Ascending aorta (tissue), 2 donors: ENCODE data around the gene KCND3. TPM values are rescaled to one million over a fixed set of nuclear protein-coding genes. Genes with fewer than 3 reads are reported as not detected.

Experiments used
- DNase-seq, 2 donors: peaks; one replicate each; pipeline ENCODE4 v3.0.0-alpha.2; 2019; ENCODE audit warnings: low spot score in 2 of 2
- H3K27ac ChIP-seq, 2 donors: fragments of 200-600 bp; sonication (generic); one replicate each; pipeline ENCODE4 v1.5.1; 2016 to 2017; ENCODE audit warnings: mild to moderate bottlenecking in 1 of 2
- H3K27me3 ChIP-seq: fragments of 200-600 bp; sonication (generic); one replicate; pipeline ENCODE4 v1.5.1; 2017
- H3K36me3 ChIP-seq, 2 donors: fragments of 200-600 bp; sonication (generic); one replicate each; pipeline ENCODE4 v1.5.1; 2016
- H3K4me1 ChIP-seq, 2 donors: fragments of 200-600 bp; sonication (generic); one replicate each; pipeline ENCODE4 v1.5.1; 2016 to 2017; ENCODE audit warnings: mild to moderate bottlenecking in 1 of 2
- H3K4me3 ChIP-seq, 2 donors: fragments of 200-600 bp; sonication (generic); one replicate each; pipeline ENCODE4 v1.5.1; 2016 to 2017; ENCODE audit warnings: mild to moderate bottlenecking in 1 of 2
- H3K9me3 ChIP-seq, 2 donors: fragments of 200-600 bp; sonication (generic); one replicate each; pipeline ENCODE4 v1.5.1; 2016
- CTCF ChIP-seq, 3 experiments: fragments of 200-600 bp in 2 of 3; fragments of 450-650 bp in 1 of 3; sonication (generic) in 2 of 3; IDR thresholded peaks; one replicate each; pipeline ENCODE4 v1.5.1; 2016 to 2019; ENCODE audit warnings: antibody characterized with exemption in 3 of 3, mild to moderate bottlenecking in 1 of 3, moderate library complexity in 1 of 3
- intact Hi-C: fragments of 100-400 bp; cut with DNase I; formaldehyde crosslinking; loops from one replicate; pipeline ENCODE4 v1.15.1; 2023
- total RNA-seq: library from RNA; depleted of rRNA; stranded (reverse); fragments of >200 nt; gene quantifications from one replicate; pipeline ENCODE4 v1.1.0, GENCODE V29; 2016

Gene KCND3
- total RNA-seq, 1 donor from 2014 or later, result 13.3 TPM

- H3K9me3 ChIP-seq, result no peaks in the 10 kb centered on the region
- H3K4me1 ChIP-seq, result peaks cover 0 to 16% of the 10 kb centered on the region in 2 donors
- peaks cover 0 to 2% of the 10 kb centered on the region in 2 donors for H3K36me3 ChIP-seq
- H3K4me3 ChIP-seq, result peak overlapping the region; percentile 80 to 96
- no peaks in the 10 kb centered on the region for H3K27me3 ChIP-seq
- DNase-seq, result no peak
- intact Hi-C loops, result loop anchor here (1.0 to 10.0 kb wide), 8 partner anchors 16 to 790 kb away; partner anchors contain the start of genes ATP5PB, CEPT1, DRAM2 and INKA2
- peak overlapping the region; percentile 90 to 95 for H3K27ac ChIP-seq
- no peak for TF ChIP-seq CTCF (IDR thresholded peaks at IDR 0.05)
These were observed 234.5 kb downstream of the KCND3 start for GRCh38 chr1:111754984-111755330.

GRCh38 chr1:111751906-111752575 lies 237.4 kb downstream of the KCND3 start:
- DNase-seq, result no peak
- Histone ChIP-seq H3K27ac (no peak overlapping the region), H3K4me3 (no peak overlapping the region), H3K4me1 (peaks cover 0 to 16% of the 10 kb centered on the region in 2 donors), H3K27me3 (no peaks in the 10 kb centered on the region), H3K9me3 (no peaks in the 10 kb centered on the region), H3K36me3 (no peaks in the 10 kb centered on the region)
- TF ChIP-seq CTCF (IDR thresholded peaks at IDR 0.05), result no peak
- intact Hi-C loops, result loop anchor here (10.0 kb wide), 2 partner anchors 607 to 793 kb away; partner anchors contain the start of genes CEPT1 and DRAM2

DNA sequence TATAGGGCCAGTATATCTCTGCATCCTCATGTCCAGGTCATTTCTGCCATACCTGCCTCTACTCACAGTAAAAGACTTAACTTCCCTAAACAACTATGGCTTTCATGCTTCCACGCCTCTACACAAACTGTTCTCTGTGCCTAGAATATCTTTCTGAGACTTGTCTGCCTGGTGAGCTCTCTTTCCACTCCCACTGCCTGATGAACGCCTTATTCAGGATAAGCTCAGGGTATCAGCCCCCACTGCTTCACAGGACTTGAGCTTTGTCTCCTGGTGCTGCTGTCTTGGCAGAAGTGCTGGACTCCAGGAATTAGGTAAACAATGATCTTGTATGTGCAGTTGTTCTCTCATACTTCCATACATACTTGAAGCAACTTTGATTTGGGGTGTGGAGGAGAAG lies 238.6 kb downstream of the KCND3 start:
- H3K27ac ChIP-seq, result no peak overlapping the region
- intact Hi-C loops, result loop anchor here (10.0 kb wide), 2 partner anchors 606 to 794 kb away; partner anchors contain the start of genes CEPT1 and DRAM2
- no peak for DNase-seq
- no peaks in the 10 kb centered on the region for H3K36me3 ChIP-seq
- peaks cover 0 to 8% of the 10 kb centered on the region in 2 donors for H3K4me1 ChIP-seq
- H3K9me3 ChIP-seq, result no peaks in the 10 kb centered on the region
- H3K27me3 ChIP-seq, result no peaks in the 10 kb centered on the region
- no peak overlapping the region for H3K4me3 ChIP-seq
- no peak for TF ChIP-seq CTCF (IDR thresholded peaks at IDR 0.05)

DNA sequence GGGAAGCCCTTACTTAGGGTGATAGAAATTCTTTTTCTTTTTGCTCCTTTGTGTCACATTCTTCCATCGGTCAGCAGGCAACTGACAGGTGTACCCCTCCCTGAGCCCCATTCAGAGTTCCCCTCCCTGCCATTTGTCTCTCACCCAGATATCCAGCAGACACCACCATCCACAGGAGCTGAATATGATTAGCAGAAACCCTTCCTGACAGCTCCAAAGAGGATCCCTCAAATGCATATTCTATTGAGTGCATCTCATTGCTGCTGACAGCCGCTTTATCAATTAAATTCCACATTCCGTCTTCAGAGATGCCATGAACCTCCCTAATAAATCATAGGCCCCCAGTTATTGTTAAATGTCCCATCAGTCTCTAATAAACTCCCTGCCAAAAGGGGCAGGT lies 239.8 kb downstream of the KCND3 start:
- Histone ChIP-seq H3K9me3 (no peaks in the 10 kb centered on the region), H3K36me3 (no peaks in the 10 kb centered on the region), H3K27ac (no peak overlapping the region), H3K4me3 (no peak overlapping the region), H3K27me3 (no peaks in the 10 kb centered on the region), H3K4me1 (peaks cover 0 to 3% of the 10 kb centered on the region in 2 donors)
- TF ChIP-seq CTCF (IDR thresholded peaks at IDR 0.05), result no peak
- intact Hi-C loops, result loop anchor here (10.0 kb wide), 2 partner anchors 605 to 795 kb away; partner anchors contain the start of genes CEPT1 and DRAM2
- no peak for DNase-seq

- Histone ChIP-seq H3K4me1 (no peaks in the 10 kb centered on the region), H3K36me3 (no peaks in the 10 kb centered on the region), H3K27me3 (no peaks in the 10 kb centered on the region), H3K9me3 (no peaks in the 10 kb centered on the region), H3K4me3 (no peak overlapping the region), H3K27ac (no peak overlapping the region)
- TF ChIP-seq CTCF (IDR thresholded peaks at IDR 0.05), result no peak
- intact Hi-C loops, result no loop called here
- no peak for DNase-seq
These were observed 241.5 kb downstream of the KCND3 start for GRCh38 chr1:111747947-111748346.
